HCT116 (cell line): ENCODE data around the gene ZNF138. TPM values are rescaled to one million over a fixed set of nuclear protein-coding genes. Genes with fewer than 3 reads are reported as not detected.

Experiments
- ATAC-seq: fragments of 200-7000 bp; cut with Tn5 transposase; 2 replicates; pipeline ENCODE4 v1.9.1; 2020; ENCODE audit warnings: mild to moderate bottlenecking, moderate library complexity
- BruUV-seq: library from RNA; stranded (reverse); fragments of 400-500 nt; replicated peaks from 2 replicates; lab custom pipeline; 2021; lab: Mats Ljungman, UMichigan
- CTCF ChIA-PET: fragments of 300-600 bp; sonication (Branson Sonifier 250); formaldehyde crosslinking; loops from one replicate; lab custom pipeline; 2021; ENCODE audit warnings: antibody characterized with exemption; lab: Charles Lee
- POLR2A ChIA-PET: fragments of 300-600, 350-600 bp; sonication (Branson Sonifier 250); formaldehyde crosslinking; loops from one replicate; lab custom pipeline; 2021; ENCODE audit warnings: antibody characterized with exemption; lab: Charles Lee
- RAD21 ChIA-PET, 2 experiments: fragments of 300-600 bp; sonication (Branson Sonifier 250); formaldehyde crosslinking; loops; one replicate each; lab custom pipeline; 2023; ENCODE audit warnings: low total read pairs in 2 of 2; ENCODE audit not compliant: uncharacterized antibody in 2 of 2, unreplicated experiment in 2 of 2, low non-redundant PET in 1 of 2; lab: Charles Lee
- DNase-seq: peaks from one replicate; pipeline ENCODE4 v3.0.0-alpha.2; 2010; ENCODE audit warnings: low read depth, low spot score
- H2AFZ ChIP-seq: fragments of 200-600 bp; shearing (Covaris generic), sonication (generic); 2 replicates; pipeline ENCODE4 v1.6.1; 2017; ENCODE audit warnings: low read depth, mixed run types, mixed read lengths, antibody characterized with exemption, low read length; ENCODE audit not compliant: poor library complexity, severe bottlenecking
- H3K27ac ChIP-seq: 2 replicates; pipeline ENCODE4 v1.5.1; 2012; ENCODE audit warnings: low read depth, low read length
- H3K27me3 ChIP-seq: fragments of 200-600 bp; sonication (generic); 2 replicates; pipeline ENCODE4 v1.6.1; 2016; ENCODE audit warnings: mixed run types, low read length, mixed read lengths; ENCODE audit not compliant: insufficient read depth
- H3K36me3 ChIP-seq, 2 experiments: fragments of 200-500 bp in 1 of 2; fragments of 200-600 bp in 1 of 2; sonication (Bioruptor generic) in 1 of 2; sonication (generic) in 1 of 2; 2 replicates each; pipeline versions ENCODE4 v1.5.1 to v1.6.1; 2014 to 2016; ENCODE audit warnings: low read length in 2 of 2, inconsistent platforms in 1 of 2, mixed read lengths in 1 of 2, mixed run types in 1 of 2; ENCODE audit not compliant: insufficient read depth in 2 of 2, control insufficient read depth in 1 of 2
- H3K4me1 ChIP-seq, 2 experiments: fragments of 200-600 bp in 1 of 2; sonication (generic) in 1 of 2; 2 replicates each; pipeline versions ENCODE4 v1.5.1 to v1.6.1; 2012 to 2017; ENCODE audit warnings: low read length in 2 of 2, inconsistent platforms in 1 of 2, mild to moderate bottlenecking in 1 of 2, mixed read lengths in 1 of 2, mixed run types in 1 of 2, moderate library complexity in 1 of 2; ENCODE audit not compliant: insufficient read depth in 2 of 2, control insufficient read depth in 1 of 2
- H3K4me2 ChIP-seq: fragments of 200-600 bp; sonication (generic); 2 replicates; pipeline ENCODE4 v1.6.1; 2017; ENCODE audit warnings: mixed run types, low read length, mixed read lengths
- H3K4me3 ChIP-seq, 2 experiments: fragments of 200-600 bp in 1 of 2; sonication (generic) in 1 of 2; replicated peaks in 1 of 2; 2 replicates each; pipeline ENCODE4 v1.5.1; 2011 to 2016; ENCODE audit warnings: low read length in 2 of 2, control low read depth in 1 of 2, low read depth in 1 of 2, mild to moderate bottlenecking in 1 of 2, mixed read lengths in 1 of 2, mixed run types in 1 of 2
- H3K79me2 ChIP-seq: fragments of 200-600 bp; sonication (generic); 2 replicates; pipeline ENCODE4 v1.6.1; 2017; ENCODE audit warnings: mild to moderate bottlenecking, mixed run types, low read length, moderate library complexity, mixed read lengths; ENCODE audit not compliant: insufficient read depth
- H3K9ac ChIP-seq: fragments of 200-600 bp; sonication (generic); 2 replicates; pipeline ENCODE4 v1.6.1; 2016; ENCODE audit warnings: low read length, mixed read lengths
- H3K9me2 ChIP-seq: fragments of 200-600 bp; sonication (generic), shearing (Covaris generic); 2 replicates; pipeline ENCODE4 v1.6.1; 2017; ENCODE audit warnings: mixed run types, mild to moderate bottlenecking, moderate library complexity; ENCODE audit not compliant: insufficient read depth
- H3K9me3 ChIP-seq, 2 experiments: fragments of 200-500 bp in 1 of 2; fragments of 200-600 bp in 1 of 2; sonication (Bioruptor generic) in 1 of 2; sonication (generic) in 1 of 2; 2 replicates each; pipeline ENCODE4 v1.6.1; 2014 to 2017; ENCODE audit warnings: low read length in 2 of 2, mixed read lengths in 2 of 2, inconsistent platforms in 1 of 2, low read depth in 1 of 2, mild to moderate bottlenecking in 1 of 2, mixed run types in 1 of 2, moderate library complexity in 1 of 2; ENCODE audit not compliant: control insufficient read depth in 1 of 2, insufficient read depth in 1 of 2
- H4K20me1 ChIP-seq: fragments of 200-600 bp; sonication (generic), shearing (Covaris generic); 2 replicates; pipeline ENCODE4 v1.6.1; 2017; ENCODE audit warnings: mixed run types, mild to moderate bottlenecking, moderate library complexity; ENCODE audit not compliant: insufficient read depth
- ATF3 ChIP-seq: IDR thresholded peaks from 2 replicates; pipeline ENCODE4 v1.6.1; 2012
- CBX3 ChIP-seq: IDR thresholded peaks from 2 replicates; pipeline ENCODE4 v1.6.1; 2012; ENCODE audit warnings: low read depth
- CEBPB ChIP-seq: IDR thresholded peaks from 2 replicates; pipeline ENCODE4 v1.6.1; 2012; ENCODE audit warnings: low read depth
- CTCF ChIP-seq, 3 experiments: fragments of 200-600 bp in 1 of 3; sonication (generic) in 1 of 3; IDR thresholded peaks in 2 of 3; conservative IDR thresholded peaks in 1 of 3; 2 replicates each; pipeline ENCODE4 v1.5.1; 2012 to 2017; ENCODE audit warnings: low read depth in 2 of 3, low read length in 2 of 3, antibody characterized with exemption in 1 of 3, borderline replicate concordance in 1 of 3, control low read depth in 1 of 3, mild to moderate bottlenecking in 1 of 3, mixed read lengths in 1 of 3, mixed run types in 1 of 3, moderate library complexity in 1 of 3; ENCODE audit not compliant: insufficient read depth in 1 of 3
- ELF1 ChIP-seq: IDR thresholded peaks from 2 replicates; pipeline ENCODE4 v1.6.1; 2012; ENCODE audit warnings: low read depth, borderline replicate concordance
- EZH2 ChIP-seq: fragments of 200-600 bp; sonication (generic); IDR thresholded peaks from 2 replicates; pipeline ENCODE4 v1.6.1; 2017; ENCODE audit warnings: antibody characterized with exemption, mixed run types
- FOSL1 ChIP-seq: IDR thresholded peaks from 2 replicates; pipeline ENCODE4 v1.6.1; 2012; ENCODE audit warnings: low read depth
- JUND ChIP-seq: IDR thresholded peaks from 2 replicates; pipeline ENCODE4 v1.6.1; 2012
- POLR2A ChIP-seq: IDR thresholded peaks from 2 replicates; pipeline ENCODE4 v1.7.0; 2011; ENCODE audit warnings: borderline replicate concordance; ENCODE audit not compliant: insufficient read depth, insufficient read length; ENCODE audit errors: extremely low read depth
- RAD21 ChIP-seq: IDR thresholded peaks from 2 replicates; pipeline ENCODE4 v1.6.1; 2012; ENCODE audit warnings: low read depth, mild to moderate bottlenecking
- REST ChIP-seq: IDR thresholded peaks from 2 replicates; pipeline ENCODE4 v1.6.1; 2012; ENCODE audit warnings: low read depth
- SP1 ChIP-seq: IDR thresholded peaks from 2 replicates; pipeline ENCODE4 v1.6.1; 2012; ENCODE audit warnings: low read depth
- SRF ChIP-seq: IDR thresholded peaks from 2 replicates; pipeline ENCODE4 v1.6.1; 2012; ENCODE audit warnings: low read depth
- TCF7L2 ChIP-seq: IDR thresholded peaks from 2 replicates; pipeline ENCODE4 v1.7.0; 2011; ENCODE audit warnings: borderline replicate concordance, inconsistent platforms; ENCODE audit not compliant: insufficient read depth, insufficient read length; ENCODE audit errors: extremely low read depth
- YY1 ChIP-seq: IDR thresholded peaks from 2 replicates; pipeline ENCODE4 v1.6.1; 2011; ENCODE audit warnings: low read length, low read depth, moderate library complexity, mild to moderate bottlenecking; ENCODE audit not compliant: insufficient replicate concordance; ENCODE audit errors: extremely low read depth
- ZFX ChIP-seq: fragments of 450-650 bp; IDR thresholded peaks from 2 replicates; pipeline ENCODE4 v1.6.1; 2017
- intact Hi-C: fragments of 100-400 bp; cut with micrococcal nuclease; formaldehyde crosslinking; loops from 2 replicates; pipeline ENCODE4 v1.10.0; 2022
- total RNA-seq: library from RNA; stranded (reverse); gene quantifications from one replicate; pipeline ENCODE4 v1.2.1, GENCODE V29; 2021; ENCODE audit not compliant: unreplicated experiment
- TF ChIP-seq, protein P1 (sequence below): IDR thresholded peaks from 2 replicates; pipeline ENCODE4 v1.6.1; 2012

ZNF138 gene
- total RNA-seq, 1 experiment from 2014 or later: 10.1 TPM

GRCh38 chr7:64854969-64855368, 60.7 kb downstream of the ZNF138 start:
- DNase-seq (no peak), ATAC-seq (no peak)
- H3K4me2 ChIP-seq: no peak overlapping the region
- no peaks in the 10 kb centered on the region for H3K36me3 ChIP-seq
- no peak for TF ChIP-seq POLR2A
- no peak for TF ChIP-seq FOSL1
- no peak for TF ChIP-seq SRF
- TF ChIP-seq TCF7L2: no peak
- TF ChIP-seq CBX3: no peak
- no peak for TF ChIP-seq ZFX
- no peak for TF ChIP-seq EZH2
- TF ChIP-seq REST: no peak
- TF ChIP-seq ELF1: no peak
- no peak for TF ChIP-seq CEBPB
- TF ChIP-seq JUND: no peak
- TF ChIP-seq, protein P1, sequence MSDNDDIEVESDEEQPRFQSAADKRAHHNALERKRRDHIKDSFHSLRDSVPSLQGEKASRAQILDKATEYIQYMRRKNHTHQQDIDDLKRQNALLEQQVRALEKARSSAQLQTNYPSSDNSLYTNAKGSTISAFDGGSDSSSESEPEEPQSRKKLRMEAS: no peak
- TF ChIP-seq RAD21: no peak
- no peak for TF ChIP-seq YY1
- TF ChIP-seq ATF3: no peak
- TF ChIP-seq CTCF (IDR thresholded peaks at IDR 0.05 in 2 of 3, conservative IDR thresholded peaks at IDR 0.05 in 1 of 3; ENCODE audit: borderline replicate concordance in 1 of 3, insufficient read depth in 1 of 3, low read depth in 2 of 3, low read length in 2 of 3): no peak
- TF ChIP-seq SP1: no peak
- BruUV-seq: no TSS peak
- H3K9me2 ChIP-seq: no peaks in the 10 kb centered on the region
- no peaks in the 10 kb centered on the region for H3K79me2 ChIP-seq
- ChIA-PET CTCF (no interaction called here), RAD21 (no interaction called here), POLR2A (no interaction called here)
- H2AFZ ChIP-seq: no peak overlapping the region
- H3K27ac ChIP-seq: no peak overlapping the region
- no peak overlapping the region for H3K9ac ChIP-seq
- H3K27me3 ChIP-seq: no peaks in the 10 kb centered on the region
- H3K9me3 ChIP-seq: no peaks in the 10 kb centered on the region
- no peak overlapping the region for H3K4me3 ChIP-seq
- H4K20me1 ChIP-seq: no peaks in the 10 kb centered on the region
- no peaks in the 10 kb centered on the region for H3K4me1 ChIP-seq
- intact Hi-C loops: no loop called here
